Measurements from ENCODE around the gene DAZAP1. TPM values are rescaled to one million over a fixed set of nuclear protein-coding genes. Genes with fewer than 3 reads are reported as not detected.
A peak's percentile ranks its signal among the peaks of the same experiment; 100 is the strongest.
"Not testable (repeated sequence)": the region's sequence is repeated elsewhere in the genome, so short reads cannot be mapped to it uniquely, and the experiment has no call there.

DAZAP1 gene
- total RNA-seq, 1 experiment from 2014 or later: 177 TPM

DNA sequence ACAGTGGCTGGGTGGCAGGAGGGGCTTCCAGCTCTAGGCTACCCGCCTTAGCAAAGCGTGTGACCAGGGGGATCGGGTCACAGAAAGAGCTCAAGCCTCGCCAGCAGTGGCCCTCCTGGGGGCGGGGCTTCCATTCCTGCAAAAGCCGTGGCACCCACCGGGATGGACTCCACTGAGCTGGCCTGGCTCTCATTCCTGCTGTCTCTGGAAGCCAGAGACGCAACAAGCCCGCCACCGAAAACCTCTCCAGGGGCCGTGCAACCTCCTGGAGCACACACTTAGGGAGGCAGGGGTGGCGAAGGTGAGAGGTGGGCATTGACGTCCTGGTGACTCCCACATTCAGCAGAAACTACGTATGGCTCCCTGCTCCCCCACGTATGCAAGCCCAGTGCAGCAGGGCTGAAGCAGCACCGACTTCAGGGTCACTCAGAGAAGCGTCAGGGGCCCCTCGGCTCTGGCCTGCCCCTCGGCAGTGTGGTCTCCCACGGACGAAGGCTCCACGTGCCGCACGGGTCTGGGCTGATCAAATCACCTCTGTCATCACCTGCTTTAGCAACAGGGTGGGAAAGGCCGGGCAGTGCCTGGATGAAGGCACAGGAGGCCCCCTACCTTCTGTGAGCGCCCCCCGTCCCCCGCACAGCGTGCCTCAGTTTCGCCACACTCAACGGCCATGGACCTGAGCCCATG lies 68.5 kb downstream of the DAZAP1 start:
- no peak overlapping the region for H3K4me3 ChIP-seq (ENCODE audit: low read length)
- no peaks in the 10 kb centered on the region for H3K27me3 ChIP-seq (ENCODE audit: low read length)
- ChIA-PET POLR2A (ENCODE audit: unreplicated experiment) (no interaction called here), CTCF (interaction anchor here (0.6 kb wide), 1 partner anchor 186 kb away, joined by 6 read pairs; no protein-coding TSS in a partner anchor)
- H3F3A ChIP-seq (ENCODE audit: low read length, unreplicated experiment): no peaks in the 10 kb centered on the region
- H3K4me2 ChIP-seq (ENCODE audit: low read length): no peak overlapping the region
- no peak for TF ChIP-seq EZH2phosphoT487 (IDR thresholded peaks at IDR 0.05; ENCODE audit: borderline replicate concordance, low read length)
- TF ChIP-seq, protein P1, sequence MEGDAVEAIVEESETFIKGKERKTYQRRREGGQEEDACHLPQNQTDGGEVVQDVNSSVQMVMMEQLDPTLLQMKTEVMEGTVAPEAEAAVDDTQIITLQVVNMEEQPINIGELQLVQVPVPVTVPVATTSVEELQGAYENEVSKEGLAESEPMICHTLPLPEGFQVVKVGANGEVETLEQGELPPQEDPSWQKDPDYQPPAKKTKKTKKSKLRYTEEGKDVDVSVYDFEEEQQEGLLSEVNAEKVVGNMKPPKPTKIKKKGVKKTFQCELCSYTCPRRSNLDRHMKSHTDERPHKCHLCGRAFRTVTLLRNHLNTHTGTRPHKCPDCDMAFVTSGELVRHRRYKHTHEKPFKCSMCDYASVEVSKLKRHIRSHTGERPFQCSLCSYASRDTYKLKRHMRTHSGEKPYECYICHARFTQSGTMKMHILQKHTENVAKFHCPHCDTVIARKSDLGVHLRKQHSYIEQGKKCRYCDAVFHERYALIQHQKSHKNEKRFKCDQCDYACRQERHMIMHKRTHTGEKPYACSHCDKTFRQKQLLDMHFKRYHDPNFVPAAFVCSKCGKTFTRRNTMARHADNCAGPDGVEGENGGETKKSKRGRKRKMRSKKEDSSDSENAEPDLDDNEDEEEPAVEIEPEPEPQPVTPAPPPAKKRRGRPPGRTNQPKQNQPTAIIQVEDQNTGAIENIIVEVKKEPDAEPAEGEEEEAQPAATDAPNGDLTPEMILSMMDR (conservative IDR thresholded peaks at IDR 0.05; ENCODE audit: low read depth, low read length): no peak
- TF ChIP-seq EZH2 (IDR thresholded peaks at IDR 0.05; ENCODE audit: low read length, unreplicated experiment): no peak
- peaks cover 10% of the 10 kb centered on the region for H3K4me1 ChIP-seq (ENCODE audit: insufficient read depth, low read length)
- H4K20me1 ChIP-seq (ENCODE audit: low read length): no peaks in the 10 kb centered on the region
- no peak overlapping the region for H3K9ac ChIP-seq (ENCODE audit: low read length)
- ATAC-seq (no peak), DNase-seq (no peak)
- H3K27ac ChIP-seq (ENCODE audit: low read length): no peak overlapping the region
- intact Hi-C loops (cut with micrococcal nuclease): no loop called here
- no peak overlapping the region for H2AFZ ChIP-seq (ENCODE audit: low read length)
- no TSS peak for BruUV-seq (replicated peaks)
- no peaks in the 10 kb centered on the region for H3K9me2 ChIP-seq (replicated peaks; ENCODE audit: low read length)
- no peaks in the 10 kb centered on the region for H3K36me3 ChIP-seq (ENCODE audit: low read depth, low read length)
- peaks cover 25% of the 10 kb centered on the region for H3K79me2 ChIP-seq (ENCODE audit: low read length)
- H3K9me3 ChIP-seq (ENCODE audit: low read length): no peaks in the 10 kb centered on the region

DNA sequence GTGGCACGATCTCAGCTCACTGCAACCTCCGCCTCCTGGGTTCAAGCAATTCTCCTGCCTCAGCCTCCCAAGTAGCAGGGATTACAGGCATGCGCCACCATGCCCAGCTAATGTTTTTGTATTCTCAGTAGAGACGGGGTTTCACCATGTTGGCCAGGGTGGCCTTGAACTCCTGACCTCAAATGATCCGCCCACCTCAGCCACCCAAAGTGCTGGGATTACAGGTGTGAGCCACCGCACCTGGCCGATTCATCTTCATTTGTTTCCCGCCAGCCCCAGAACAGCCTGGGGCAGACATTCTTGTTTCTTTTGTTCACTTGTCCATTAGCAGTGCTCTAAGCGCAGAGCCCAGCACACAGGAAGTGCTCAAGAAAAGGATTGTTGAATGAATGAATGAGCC lies 69.7 kb downstream of the DAZAP1 start:
- Histone ChIP-seq H3K79me2 (ENCODE audit: low read length) (peaks cover 25% of the 10 kb centered on the region), H3K4me2 (ENCODE audit: low read length) (peak overlapping the region; percentile 15; the same call in 1 of the 2 replicates)
- H3F3A ChIP-seq (ENCODE audit: low read length, unreplicated experiment); H3K27ac ChIP-seq (ENCODE audit: low read length); H3K4me1 ChIP-seq (ENCODE audit: insufficient read depth, low read length); H3K9me2 ChIP-seq (replicated peaks; ENCODE audit: low read length); H2AFZ ChIP-seq (ENCODE audit: low read length); H3K9me3 ChIP-seq (ENCODE audit: low read length); BruUV-seq (replicated peaks); POLR2A ChIA-PET (ENCODE audit: unreplicated experiment); CTCF ChIA-PET; H3K27me3 ChIP-seq (ENCODE audit: low read length); H3K4me3 ChIP-seq (ENCODE audit: low read length); intact Hi-C loops (cut with micrococcal nuclease); ATAC-seq; DNase-seq; H3K9ac ChIP-seq (ENCODE audit: low read length); H4K20me1 ChIP-seq (ENCODE audit: low read length); H3K36me3 ChIP-seq (ENCODE audit: low read depth, low read length): not testable (repeated sequence)

DNA sequence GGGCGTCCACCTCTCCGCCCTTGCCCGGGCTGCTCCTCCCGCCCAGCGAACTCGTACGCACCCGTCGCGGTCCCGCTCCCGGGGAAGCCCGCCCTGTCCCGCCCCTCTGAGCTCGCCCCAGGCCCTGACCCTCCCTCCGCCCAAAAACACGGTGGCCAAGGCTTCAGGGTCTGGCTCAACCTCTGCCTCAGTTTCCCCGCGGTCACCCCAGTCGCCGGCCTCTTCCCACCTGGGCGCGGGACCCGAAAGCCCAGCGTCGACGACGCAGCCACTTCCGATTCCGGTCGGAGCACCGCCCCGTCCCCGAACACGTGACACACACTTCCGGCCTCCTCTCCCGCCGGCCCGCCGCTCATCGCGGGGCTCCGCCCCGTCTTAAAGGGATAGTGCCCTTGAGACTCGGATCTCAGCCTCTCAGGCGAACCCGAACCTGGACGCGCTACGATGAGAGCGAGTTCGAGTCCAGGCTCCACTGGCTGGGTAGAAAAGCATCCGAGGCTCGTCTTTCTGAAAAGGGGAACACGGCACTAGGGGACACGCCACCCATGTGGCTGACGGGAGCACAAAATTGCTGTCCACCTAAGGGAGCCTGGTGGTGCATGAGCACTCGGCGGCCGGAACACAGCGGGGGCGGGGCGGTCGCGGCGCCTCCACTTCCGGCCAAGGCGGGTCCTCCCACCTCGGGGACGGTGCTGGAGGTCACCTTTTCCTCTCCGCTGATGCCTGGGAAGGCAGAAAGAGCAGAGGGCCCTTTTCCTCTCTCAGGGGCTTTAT lies 71.7 kb downstream of the DAZAP1 start, which contains the start of gene C19orf25:
C19orf25 (minus strand) TSS at position 282 of the 774 bp plus-strand sequence. CDS start 312 bp downstream, outside the sequence.
- peak within 1 kb of the TSS; percentile 88 for H3K4me3 ChIP-seq (ENCODE audit: low read length)
- H3K36me3 ChIP-seq (ENCODE audit: low read depth, low read length): no peaks in the 10 kb centered on the region
- H2AFZ ChIP-seq (ENCODE audit: low read length): peak within 1 kb of the TSS; percentile 99
- H3K9me2 ChIP-seq (replicated peaks; ENCODE audit: low read length): no peaks in the 10 kb centered on the region
- H3K79me2 ChIP-seq (ENCODE audit: low read length): peaks cover 25% of the 10 kb centered on the region
- intact Hi-C loops (cut with micrococcal nuclease): no loop called here
- H3K9ac ChIP-seq (ENCODE audit: low read length): peak within 1 kb of the TSS; percentile 80
- no TSS peak for BruUV-seq (replicated peaks)
- H3K9me3 ChIP-seq (ENCODE audit: low read length): no peaks in the 10 kb centered on the region
- ChIA-PET CTCF (interaction anchor here (0.6 kb wide), 1 partner anchor 36 kb away, joined by 3 read pairs; no protein-coding TSS in a partner anchor), POLR2A (ENCODE audit: unreplicated experiment) (no interaction called here)
- ATAC-seq: peak; percentile 94
- H3K27me3 ChIP-seq (ENCODE audit: low read length): no peaks in the 10 kb centered on the region
- TF ChIP-seq EZH2 (IDR thresholded peaks at IDR 0.05; ENCODE audit: low read length, unreplicated experiment): no peak
- TF ChIP-seq, protein P1 (conservative IDR thresholded peaks at IDR 0.05; ENCODE audit: low read depth, low read length): no peak
- no peak for TF ChIP-seq EZH2phosphoT487 (IDR thresholded peaks at IDR 0.05; ENCODE audit: borderline replicate concordance, low read length)
- no peaks in the 10 kb centered on the region for H4K20me1 ChIP-seq (ENCODE audit: low read length)
- H3K4me2 ChIP-seq (ENCODE audit: low read length): peak within 1 kb of the TSS; percentile 85
- H3K4me1 ChIP-seq (ENCODE audit: insufficient read depth, low read length): no peaks in the 10 kb centered on the region
- DNase-seq: peak; percentile 91
- H3K27ac ChIP-seq (ENCODE audit: low read length): no peak within 1 kb of the TSS
- no peaks in the 10 kb centered on the region for H3F3A ChIP-seq (ENCODE audit: low read length, unreplicated experiment)
